B cell (primary cell): ENCODE results near the gene KRT77. TPM values are rescaled to one million over a fixed set of nuclear protein-coding genes. Genes with fewer than 3 reads are reported as not detected.

ENCODE experiments used
- ATAC-seq: fragments of 200-7000 bp; cut with Tn5 transposase; one replicate; pipeline ENCODE4 v1.10.0; 2021; ENCODE audit warnings: low read depth, mild to moderate bottlenecking, moderate number of reproducible peaks, moderate library complexity
- CTCF ChIA-PET: fragments of 350-600 bp; sonication (Branson Sonifier 250); formaldehyde crosslinking; loops from one replicate; lab custom pipeline; 2021; ENCODE audit warnings: antibody characterized with exemption, inconsistent platforms; lab: Charles Lee
- POLR2A ChIA-PET: fragments of 350-600 bp; sonication (Branson Sonifier 250); formaldehyde crosslinking; loops from one replicate; lab custom pipeline; 2021; ENCODE audit warnings: antibody characterized with exemption; lab: Charles Lee
- DNase-seq: peaks from one replicate; pipeline ENCODE4 v3.0.0; 2013
- H2AFZ ChIP-seq: 2 replicates; pipeline ENCODE4 v1.6.1; 2012; ENCODE audit warnings: mild to moderate bottlenecking, low read depth, low read length; ENCODE audit not compliant: insufficient read depth, poor library complexity, severe bottlenecking
- H3K27ac ChIP-seq, 2 donors: 1 replicate in 1 of 2; 2 replicates in 1 of 2; pipeline ENCODE4 v1.5.1; 2012 to 2013; ENCODE audit warnings: low read length in 2 of 2, mild to moderate bottlenecking in 2 of 2, moderate library complexity in 1 of 2
- H3K27me3 ChIP-seq, 4 experiments: fragments of 200-600 bp in 1 of 4; sonication (generic) in 1 of 4; replicated peaks in 1 of 4; 1 replicate in 2 of 4; 2 replicates in 2 of 4; pipeline versions ENCODE4 v1.6.1 to v1.7.0; 2013 to 2016; ENCODE audit warnings: low read length in 3 of 4, mild to moderate bottlenecking in 2 of 4, mixed read lengths in 1 of 4, moderate library complexity in 1 of 4; ENCODE audit not compliant: insufficient read depth in 4 of 4, control insufficient read depth in 3 of 4; ENCODE audit errors: control extremely low read depth in 1 of 4
- H3K36me3 ChIP-seq, 2 experiments: replicated peaks in 1 of 2; 1 replicate in 1 of 2; 2 replicates in 1 of 2; pipeline versions ENCODE4 v1.6.1 to v1.7.1; 2013; ENCODE audit warnings: low read length in 1 of 2; ENCODE audit not compliant: insufficient read depth in 2 of 2, control insufficient read depth in 1 of 2; ENCODE audit errors: control extremely low read depth in 1 of 2, extremely low read depth in 1 of 2
- H3K4me1 ChIP-seq, 2 donors: fragments of 200-600 bp in 1 of 2; sonication (generic) in 1 of 2; 1 replicate in 1 of 2; 2 replicates in 1 of 2; pipeline versions ENCODE4 v1.5.1 to v1.6.1; 2013 to 2017; ENCODE audit warnings: low read length in 2 of 2; ENCODE audit not compliant: control insufficient read depth in 2 of 2, insufficient read depth in 2 of 2
- H3K4me2 ChIP-seq: replicated peaks from 2 replicates; pipeline ENCODE3; 2012; ENCODE audit warnings: mild to moderate bottlenecking, low read depth, low read length; ENCODE audit not compliant: poor library complexity, severe bottlenecking
- H3K4me3 ChIP-seq, 5 experiments: fragments of 200-600 bp in 1 of 5; sonication (generic) in 1 of 5; 1 replicate in 3 of 5; 2 replicates in 2 of 5; pipeline versions ENCODE4 v1.5.1 to v1.7.0; 2011 to 2016; ENCODE audit warnings: low read length in 4 of 5, mild to moderate bottlenecking in 4 of 5, low read depth in 2 of 5, control low read depth in 1 of 5, moderate library complexity in 1 of 5; ENCODE audit not compliant: insufficient read depth in 1 of 5; ENCODE audit errors: control extremely low read depth in 1 of 5, extremely low read depth in 1 of 5
- H3K79me2 ChIP-seq: fragments of 200-600 bp; sonication (generic); one replicate; pipeline ENCODE4 v1.6.0; 2016; ENCODE audit warnings: low read length; ENCODE audit not compliant: control insufficient read depth, insufficient read depth
- H3K9ac ChIP-seq: fragments of 200-600 bp; sonication (generic); 2 replicates; pipeline ENCODE4 v1.6.1; 2017; ENCODE audit warnings: mild to moderate bottlenecking, low read length, moderate library complexity
- H3K9me3 ChIP-seq, 3 donors: one replicate each; pipeline versions ENCODE4 v1.6.1 to v1.7.1; 2013; ENCODE audit warnings: low read length in 2 of 3; ENCODE audit not compliant: control insufficient read depth in 2 of 3, insufficient read depth in 1 of 3; ENCODE audit errors: control extremely low read depth in 1 of 3
- H4K20me1 ChIP-seq: 2 replicates; pipeline ENCODE4 v1.6.0; 2012; ENCODE audit warnings: mild to moderate bottlenecking, low read length; ENCODE audit not compliant: insufficient read depth, control insufficient read depth, poor library complexity, severe bottlenecking
- H3K27ac Mint-ChIP-seq: one replicate; pipeline ENCODE4 v1.8.0; 2021; ENCODE audit warnings: mixed read lengths
- H3K27me3 Mint-ChIP-seq: one replicate; pipeline ENCODE4 v1.8.0; 2021; ENCODE audit warnings: mixed read lengths
- H3K4me1 Mint-ChIP-seq: one replicate; pipeline ENCODE4 v1.8.0; 2021; ENCODE audit warnings: mixed read lengths
- H3K4me3 Mint-ChIP-seq: one replicate; pipeline ENCODE4 v1.8.0; 2021; ENCODE audit warnings: mixed read lengths
- H3K9me3 Mint-ChIP-seq: one replicate; pipeline ENCODE4 v1.8.0; 2022; ENCODE audit warnings: mixed read lengths; ENCODE audit not compliant: insufficient read depth
- CTCF ChIP-seq: fragments of 200-600 bp; IDR thresholded peaks from one replicate; pipeline ENCODE4 v1.8.0; 2022; ENCODE audit warnings: antibody characterized with exemption, mild to moderate bottlenecking
- EZH2 ChIP-seq: IDR thresholded peaks from 2 replicates; pipeline ENCODE4 v1.6.1; 2012; ENCODE audit warnings: borderline replicate concordance, low read depth, mild to moderate bottlenecking, moderate library complexity, low read length; ENCODE audit not compliant: insufficient read depth, poor library complexity, severe bottlenecking
- WGBS: methylation state at CpG from one replicate; pipeline ENCODE4 v1.1.5; 2013; ENCODE audit warnings: missing lambda C conversion rate; ENCODE audit not compliant: insufficient coverage; 5-methylcytosine and 5-hydroxymethylcytosine counted together
- intact Hi-C: fragments of 100-400 bp; cut with micrococcal nuclease; formaldehyde crosslinking; loops from one replicate; pipeline ENCODE4 v1.10.0; 2022
- polyA plus RNA-seq: library from polyadenylated mRNA; depleted of rRNA; stranded (reverse); fragments of >200 nt; gene quantifications from 2 replicates; pipeline ENCODE4 v1.2.3, GENCODE V29; 2012
- total RNA-seq, 2 donors: library from RNA; stranded (reverse); fragments of 120-200 nt in 1 of 2; gene quantifications; 1 replicate in 1 of 2; 2 replicates in 1 of 2; pipeline versions ENCODE4 v1.2.3 to v1.2.4, GENCODE V29; 2013 to 2022

KRT77 gene
- total and polyA plus RNA-seq, 2 donors (not counting 1 experiment from before 2014, with no cell fraction given), result not detected

DNA sequence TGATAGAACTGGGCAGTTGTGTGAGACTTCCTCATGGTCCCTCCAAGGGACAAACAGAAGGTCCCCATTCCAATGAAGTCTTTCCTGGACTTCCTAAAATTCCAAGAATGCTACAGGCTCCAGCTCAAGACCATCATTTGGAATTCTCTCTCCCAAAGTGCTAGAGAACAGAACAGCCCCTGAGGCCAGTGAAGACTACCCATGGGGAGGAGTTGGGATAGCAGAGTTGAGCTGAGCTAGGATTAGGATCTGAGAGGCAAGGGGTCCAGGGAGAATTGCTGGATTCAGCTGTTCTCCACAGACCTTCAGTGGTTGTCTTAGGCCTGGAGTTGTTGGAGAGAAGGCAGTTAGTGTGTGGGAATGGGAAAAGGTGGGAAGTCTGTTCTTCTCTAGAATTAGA, 33.9 kb downstream of the KRT77 start:
- DNase-seq (no peak), ATAC-seq (no peak)
- no peaks in the 10 kb centered on the region for H3K9me3 Mint-ChIP-seq
- no peaks in the 10 kb centered on the region for H3K4me1 Mint-ChIP-seq
- Histone ChIP-seq H3K4me2 (no peak overlapping the region), H3K9ac (no peak overlapping the region), H3K9me3 (no peaks in the 10 kb centered on the region), H3K27ac (no peak overlapping the region), H2AFZ (no peak overlapping the region), H4K20me1 (no peaks in the 10 kb centered on the region), H3K4me3 (no peak overlapping the region), H3K4me1 (no peaks in the 10 kb centered on the region), H3K27me3 (peaks cover 0 to 5% (median 0%) of the 10 kb centered on the region in 4 experiments), H3K36me3 (no peaks in the 10 kb centered on the region), H3K79me2 (no peaks in the 10 kb centered on the region)
- peaks cover 17% of the 10 kb centered on the region for H3K27me3 Mint-ChIP-seq
- H3K27ac Mint-ChIP-seq, result no peak overlapping the region
- no peak overlapping the region for H3K4me3 Mint-ChIP-seq
- ChIA-PET CTCF (no interaction called here), POLR2A (no interaction called here)
- no peak for TF ChIP-seq EZH2
- no peak for TF ChIP-seq CTCF
- intact Hi-C loops, result no loop called here

DNA sequence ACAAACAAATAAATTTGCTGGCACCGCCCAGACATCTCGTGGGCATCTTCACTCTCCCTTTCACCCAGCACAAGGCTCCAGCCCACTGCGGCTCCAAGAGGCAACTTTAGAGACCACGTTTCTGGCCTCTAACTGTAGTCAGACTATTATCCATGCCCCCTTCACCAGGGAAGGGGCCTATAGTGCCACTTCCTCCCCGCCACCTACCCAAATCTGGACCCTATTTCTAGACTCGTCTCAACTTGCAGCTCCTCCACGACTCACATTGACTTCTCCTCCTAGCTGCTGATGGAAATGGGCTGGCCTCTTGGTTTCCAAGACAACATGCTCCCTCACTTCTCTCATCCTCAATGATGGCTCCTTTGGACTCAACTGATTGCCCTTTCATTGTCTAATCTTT, 35.4 kb downstream of the KRT77 start:
- no peaks in the 10 kb centered on the region for H3K9me3 Mint-ChIP-seq
- 87% methylated on average over 7 of the region's 7 CpGs for WGBS
- Histone ChIP-seq H3K36me3 (no peaks in the 10 kb centered on the region), H2AFZ (no peak overlapping the region), H3K27ac (no peak overlapping the region), H3K4me1 (no peaks in the 10 kb centered on the region), H3K9ac (no peak overlapping the region), H4K20me1 (no peaks in the 10 kb centered on the region), H3K27me3 (peaks cover 0 to 5% (median 0%) of the 10 kb centered on the region in 4 experiments), H3K4me3 (no peak overlapping the region), H3K79me2 (no peaks in the 10 kb centered on the region), H3K4me2 (no peak overlapping the region), H3K9me3 (no peaks in the 10 kb centered on the region)
- POLR2A ChIA-PET, result no interaction called here
- ATAC-seq (no peak), DNase-seq (no peak)
- H3K27ac Mint-ChIP-seq, result no peak overlapping the region
- H3K4me3 Mint-ChIP-seq, result no peak overlapping the region
- CTCF ChIA-PET, result no interaction called here
- TF ChIP-seq EZH2, result no peak
- no peak for TF ChIP-seq CTCF
- intact Hi-C loops, result no loop called here
- H3K27me3 Mint-ChIP-seq, result peaks cover 20% of the 10 kb centered on the region
- no peaks in the 10 kb centered on the region for H3K4me1 Mint-ChIP-seq
